NCI-H146 treated with DMSO at 0.1 percent for 48 hours (cell line): ENCODE data around the gene ZNF25.
"Not testable (repeated sequence)": the region's sequence is repeated elsewhere in the genome, so short reads cannot be mapped to it uniquely, and the experiment has no call there.

ENCODE experiments used
- DNase-seq: peaks from one replicate; lab custom pipeline; 2025; ENCODE audit not compliant: unreplicated experiment; lab: John Stamatoyannopoulos, UW

ZNF25 gene

DNA sequence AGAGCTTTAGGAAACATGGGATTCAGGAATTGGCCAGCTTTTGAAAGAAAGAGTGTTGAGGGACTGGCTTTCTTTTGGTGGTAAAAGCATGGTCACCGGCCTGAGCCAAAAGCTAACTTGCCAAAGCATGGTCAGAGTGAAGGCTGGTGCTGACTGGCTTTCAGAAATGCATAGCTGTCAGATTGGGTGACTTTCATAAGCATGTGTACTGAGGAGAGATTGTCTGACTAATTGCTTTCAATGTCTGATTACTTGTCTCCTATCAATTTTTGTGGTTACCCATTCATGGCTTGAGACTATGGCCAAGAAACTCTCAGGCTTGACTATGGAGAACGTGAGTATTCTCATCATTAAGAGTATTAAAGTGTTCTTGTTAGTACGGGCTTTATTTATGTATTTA is 28.2 kb downstream of the ZNF25 start:
- DNase-seq = no peak

DNA sequence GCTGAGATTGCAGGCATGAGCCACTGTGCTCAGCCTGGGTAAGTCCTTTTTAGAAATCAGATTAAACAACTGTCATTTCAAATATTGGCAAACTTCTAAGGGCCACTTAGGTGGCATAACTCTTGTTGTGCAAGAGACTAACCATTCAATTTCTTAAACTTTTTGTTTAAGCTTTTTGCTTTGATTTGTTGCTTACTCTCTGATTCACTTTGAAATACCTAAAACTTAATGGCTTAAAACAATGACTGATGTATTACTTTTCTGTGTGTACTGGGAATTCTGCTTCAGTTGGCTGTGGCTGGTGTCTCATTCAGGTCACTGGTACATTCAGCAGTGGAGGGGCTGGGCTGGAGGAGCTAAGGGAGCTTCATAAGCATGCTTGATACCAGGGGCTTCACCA is 28.9 kb downstream of the ZNF25 start:
- DNase-seq = no peak

DNA sequence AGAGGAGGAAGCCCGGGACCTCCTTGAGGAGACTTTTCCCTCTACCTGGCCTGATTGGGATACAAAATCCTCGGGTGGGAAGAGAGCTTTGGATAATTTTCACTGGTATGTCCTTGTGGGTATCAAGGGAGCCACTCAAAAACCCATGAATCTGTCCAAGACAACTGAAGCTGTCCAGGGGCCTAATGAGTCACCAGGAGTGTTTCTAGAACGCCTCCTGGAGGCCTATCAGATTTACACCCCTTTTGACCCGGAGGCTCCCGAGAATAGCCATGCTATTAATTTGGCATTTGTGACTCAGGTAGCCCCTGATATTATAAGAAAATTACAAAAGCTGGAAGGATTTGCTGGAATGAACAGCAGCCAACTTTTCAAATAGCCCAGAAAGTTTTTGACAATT is 38.6 kb downstream of the ZNF25 start:
- DNase-seq = no peak

DNA sequence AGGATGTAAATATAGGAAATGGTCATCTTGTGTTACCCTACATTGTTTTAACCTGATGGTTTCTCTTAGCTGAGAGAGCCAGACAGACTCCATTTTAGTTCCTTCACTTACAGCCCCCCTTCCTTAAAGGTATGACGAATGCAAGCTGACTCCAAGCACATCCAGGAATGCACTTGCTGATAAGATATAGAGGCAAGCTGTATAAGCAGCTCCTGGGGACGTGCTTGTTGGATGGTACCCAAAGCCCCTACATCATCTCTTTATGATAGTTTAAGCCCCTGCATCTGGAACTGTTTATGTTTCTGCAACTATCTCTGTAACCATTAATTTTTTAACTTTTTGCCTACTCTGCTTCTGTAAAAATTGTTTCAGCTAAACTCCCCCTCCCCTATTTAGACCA is 41.7 kb downstream of the ZNF25 start:
- no peak for DNase-seq

DNA sequence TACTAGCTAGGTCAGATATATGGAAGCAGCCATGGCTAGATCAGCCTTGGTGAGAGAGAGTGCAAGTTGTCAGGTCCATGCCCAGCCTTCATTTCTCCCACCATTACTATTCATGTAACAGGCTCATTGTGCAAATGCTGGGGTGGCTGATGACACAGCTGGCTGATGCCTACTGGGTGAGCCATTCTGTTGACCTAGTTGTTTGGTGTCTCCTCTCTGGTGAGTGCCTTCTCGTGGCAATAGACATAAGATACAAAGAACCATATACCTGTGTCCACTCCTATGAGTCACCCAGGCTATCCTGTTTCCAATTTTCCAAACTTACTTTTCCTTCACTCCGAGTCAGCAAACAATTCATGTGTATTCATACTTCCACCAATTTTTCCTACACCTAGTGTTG is 46.0 kb downstream of the ZNF25 start:
- DNase-seq = no peak

DNA sequence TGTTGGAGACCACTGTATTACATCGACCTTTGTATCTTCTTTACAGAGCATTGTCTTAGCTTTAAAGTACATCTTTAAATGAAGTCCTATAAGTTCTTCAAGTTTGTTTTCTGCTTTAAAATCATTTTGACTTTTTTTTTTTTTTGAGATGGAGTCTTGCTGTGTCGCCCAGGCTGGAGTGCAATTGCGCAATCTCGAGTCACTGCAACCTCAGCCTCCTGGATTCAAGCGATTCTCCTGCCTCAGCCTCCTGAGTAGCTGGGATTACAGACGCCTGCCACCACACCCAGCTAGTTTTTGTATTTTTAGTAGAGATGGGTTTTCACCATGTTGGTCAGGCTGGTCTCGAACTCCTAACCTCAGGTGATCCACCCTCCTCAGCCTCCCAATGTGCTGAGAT is 68.3 kb downstream of the ZNF25 start:
- not testable (repeated sequence) for DNase-seq

DNA sequence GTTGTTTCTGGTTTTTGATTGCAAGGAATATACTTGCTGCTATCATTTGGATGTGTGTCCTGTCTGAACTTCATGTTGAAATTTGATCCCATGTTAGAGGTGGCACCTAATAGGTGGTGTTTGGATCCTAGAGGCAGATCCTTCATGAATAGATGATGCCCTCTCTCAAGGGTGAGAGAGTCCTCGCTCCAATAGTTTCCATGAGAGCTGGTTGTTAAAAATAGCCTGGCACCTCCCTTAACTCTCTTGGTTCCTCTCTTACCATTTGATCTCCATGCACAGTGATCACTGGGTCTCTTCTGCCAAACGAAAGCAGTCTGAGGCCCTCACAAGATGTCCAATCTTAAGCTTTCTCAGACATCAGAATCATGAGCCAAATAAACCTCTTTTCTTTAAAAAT is 70.1 kb downstream of the ZNF25 start:
- DNase-seq = no peak
